ENCODE results near the gene HLA-DOA. TPM values are rescaled to one million over a fixed set of nuclear protein-coding genes. Genes with fewer than 3 reads are reported as not detected.

Gene HLA-DOA
- total RNA-seq, 1 experiment from 2014 or later: not detected

DNA sequence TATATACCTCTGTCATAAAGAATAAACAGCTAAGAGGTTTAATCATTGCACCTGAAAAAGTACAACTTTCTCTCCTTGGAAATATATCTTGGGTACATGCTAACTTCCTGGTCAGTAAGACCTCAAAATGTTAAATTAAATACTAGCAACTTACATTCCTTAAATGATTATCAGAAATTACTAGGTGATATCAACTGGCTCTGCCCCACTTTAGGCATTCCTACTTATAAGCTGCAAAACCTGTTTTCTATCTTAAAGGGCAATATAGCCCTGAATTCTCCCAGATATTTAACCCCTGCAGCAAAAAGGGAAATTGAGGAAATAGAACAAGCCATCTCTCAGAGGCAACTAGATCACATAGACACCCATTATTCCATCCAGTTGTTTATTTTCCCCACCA lies 43.2 kb upstream of the HLA-DOA start:
- DNase-seq: peak in 1 of 2 experiments; percentile 11
- POLR2A ChIA-PET: interaction anchor here (0.7 to 1.0 kb wide), 3 partner anchors 81 to 199 kb away, joined by 3 to 9 read pairs (median 3); no protein-coding TSS in a partner anchor

DNA sequence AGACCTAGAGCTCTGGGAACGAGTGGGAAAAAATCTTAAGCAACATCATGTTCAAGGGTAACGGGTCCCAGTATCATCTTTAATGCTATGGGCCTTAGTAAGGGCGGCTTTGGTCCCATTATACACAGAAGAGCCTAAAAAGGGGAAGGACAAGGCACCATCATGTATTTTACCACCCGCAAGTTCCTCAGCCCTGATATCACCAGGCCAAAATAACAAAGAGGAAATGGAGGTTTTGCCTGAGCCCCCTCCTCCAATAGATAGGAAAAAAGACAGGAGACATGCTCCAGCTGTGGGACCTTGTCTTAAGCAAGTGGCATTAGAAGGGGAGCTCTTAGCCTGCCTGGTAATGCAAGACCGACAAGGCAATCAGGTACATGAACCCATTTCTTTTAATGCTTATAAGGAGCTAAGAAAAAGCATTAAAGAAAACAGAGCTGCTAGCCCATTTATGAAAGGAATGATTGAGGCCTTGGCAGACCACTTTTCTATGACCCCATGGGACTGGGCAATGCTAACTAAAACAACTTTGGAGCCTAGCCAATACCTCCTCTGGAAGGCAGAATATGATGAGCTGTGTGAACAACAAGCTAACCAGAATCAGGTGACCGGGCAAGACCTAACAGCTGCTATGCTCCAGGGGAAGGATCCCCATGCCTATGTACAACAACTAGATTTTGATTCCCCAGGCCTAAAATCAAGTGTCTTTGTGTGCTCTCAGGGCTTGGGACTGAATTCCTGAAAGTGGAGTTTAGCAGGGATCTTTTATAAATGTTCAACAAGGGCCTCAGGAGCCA lies 40.8 kb upstream of the HLA-DOA start:
- peaks cover 12% of the 10 kb centered on the region for H3K36me3 Mint-ChIP-seq (ENCODE audit: insufficient read depth, unreplicated experiment)
- Histone ChIP-seq H3K36me3 (ENCODE audit: control insufficient read depth, insufficient read depth, low read length) (no peaks in the 10 kb centered on the region), H3K27me3 (replicated peaks; ENCODE audit: control insufficient read depth, insufficient read depth, low read length) (no peaks in the 10 kb centered on the region), H3K4me1 (peaks cover 13% of the 10 kb centered on the region), H3K9me3 (0 out of 2 replicates have a peak, but pooled peaks cover 4% of the 10 kb centered on the region), H3K4me3 (ENCODE audit: low read depth, low read length) (no peak overlapping the region)
- H3K4me3 Mint-ChIP-seq (ENCODE audit: unreplicated experiment): no peak overlapping the region
- intact Hi-C loops (cut with micrococcal nuclease; ENCODE audit: unreplicated experiment): no loop called here
- peaks cover 4% of the 10 kb centered on the region for H3K27me3 Mint-ChIP-seq (ENCODE audit: insufficient read depth, unreplicated experiment)
- CTCF ChIA-PET: interaction anchor here (1.0 kb wide), 1 partner anchor 117 kb away, joined by 3 read pairs; no protein-coding TSS in a partner anchor
- no TSS peak for BruUV-seq (replicated peaks)
- peaks cover 8% of the 10 kb centered on the region for H3K4me1 Mint-ChIP-seq (ENCODE audit: low read depth, unreplicated experiment)
- H3K9me3 Mint-ChIP-seq (ENCODE audit: unreplicated experiment): peaks cover 27% of the 10 kb centered on the region
- H3K27ac Mint-ChIP-seq (ENCODE audit: unreplicated experiment): no peak overlapping the region
- TF ChIP-seq, protein P1, sequence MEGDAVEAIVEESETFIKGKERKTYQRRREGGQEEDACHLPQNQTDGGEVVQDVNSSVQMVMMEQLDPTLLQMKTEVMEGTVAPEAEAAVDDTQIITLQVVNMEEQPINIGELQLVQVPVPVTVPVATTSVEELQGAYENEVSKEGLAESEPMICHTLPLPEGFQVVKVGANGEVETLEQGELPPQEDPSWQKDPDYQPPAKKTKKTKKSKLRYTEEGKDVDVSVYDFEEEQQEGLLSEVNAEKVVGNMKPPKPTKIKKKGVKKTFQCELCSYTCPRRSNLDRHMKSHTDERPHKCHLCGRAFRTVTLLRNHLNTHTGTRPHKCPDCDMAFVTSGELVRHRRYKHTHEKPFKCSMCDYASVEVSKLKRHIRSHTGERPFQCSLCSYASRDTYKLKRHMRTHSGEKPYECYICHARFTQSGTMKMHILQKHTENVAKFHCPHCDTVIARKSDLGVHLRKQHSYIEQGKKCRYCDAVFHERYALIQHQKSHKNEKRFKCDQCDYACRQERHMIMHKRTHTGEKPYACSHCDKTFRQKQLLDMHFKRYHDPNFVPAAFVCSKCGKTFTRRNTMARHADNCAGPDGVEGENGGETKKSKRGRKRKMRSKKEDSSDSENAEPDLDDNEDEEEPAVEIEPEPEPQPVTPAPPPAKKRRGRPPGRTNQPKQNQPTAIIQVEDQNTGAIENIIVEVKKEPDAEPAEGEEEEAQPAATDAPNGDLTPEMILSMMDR (IDR thresholded peaks at IDR 0.05; ENCODE audit: insufficient read depth in 1 of 2, low read depth in 1 of 2, low read length in 1 of 2, severe bottlenecking in 1 of 2, unreplicated experiment in 1 of 2): no peak
- POLR2A ChIA-PET: no interaction called here
- no peak for DNase-seq

More for the DNA sequence above, 43.2 kb upstream of the HLA-DOA start:
- BruUV-seq (replicated peaks): no TSS peak
- no peaks in the 10 kb centered on the region for H3K27me3 ChIP-seq (replicated peaks; ENCODE audit: control insufficient read depth, insufficient read depth, low read length)
- intact Hi-C loops (cut with micrococcal nuclease; ENCODE audit: unreplicated experiment): no loop called here
- Mint-ChIP-seq H3K36me3 (ENCODE audit: insufficient read depth, unreplicated experiment) (peaks cover 12% of the 10 kb centered on the region), H3K27ac (ENCODE audit: unreplicated experiment) (peak overlapping the region; percentile 90), H3K9me3 (ENCODE audit: unreplicated experiment) (peaks cover 22% of the 10 kb centered on the region), H3K4me1 (ENCODE audit: low read depth, unreplicated experiment) (peaks cover 8% of the 10 kb centered on the region), H3K27me3 (ENCODE audit: insufficient read depth, unreplicated experiment) (no peaks in the 10 kb centered on the region), H3K4me3 (ENCODE audit: unreplicated experiment) (peak overlapping the region; percentile 49)
- CTCF ChIA-PET: no interaction called here
- no peaks in the 10 kb centered on the region for H3K36me3 ChIP-seq (ENCODE audit: control insufficient read depth, insufficient read depth, low read length)
- peaks cover 13% of the 10 kb centered on the region for H3K4me1 ChIP-seq
- H3K4me3 ChIP-seq (ENCODE audit: low read depth, low read length): no peak overlapping the region
- 0 out of 2 replicates have a peak, but pooled peaks cover 4% of the 10 kb centered on the region for H3K9me3 ChIP-seq
- TF ChIP-seq, protein P1 (IDR thresholded peaks at IDR 0.05; ENCODE audit: insufficient read depth in 1 of 2, low read depth in 1 of 2, low read length in 1 of 2, severe bottlenecking in 1 of 2, unreplicated experiment in 1 of 2): no peak

DNA sequence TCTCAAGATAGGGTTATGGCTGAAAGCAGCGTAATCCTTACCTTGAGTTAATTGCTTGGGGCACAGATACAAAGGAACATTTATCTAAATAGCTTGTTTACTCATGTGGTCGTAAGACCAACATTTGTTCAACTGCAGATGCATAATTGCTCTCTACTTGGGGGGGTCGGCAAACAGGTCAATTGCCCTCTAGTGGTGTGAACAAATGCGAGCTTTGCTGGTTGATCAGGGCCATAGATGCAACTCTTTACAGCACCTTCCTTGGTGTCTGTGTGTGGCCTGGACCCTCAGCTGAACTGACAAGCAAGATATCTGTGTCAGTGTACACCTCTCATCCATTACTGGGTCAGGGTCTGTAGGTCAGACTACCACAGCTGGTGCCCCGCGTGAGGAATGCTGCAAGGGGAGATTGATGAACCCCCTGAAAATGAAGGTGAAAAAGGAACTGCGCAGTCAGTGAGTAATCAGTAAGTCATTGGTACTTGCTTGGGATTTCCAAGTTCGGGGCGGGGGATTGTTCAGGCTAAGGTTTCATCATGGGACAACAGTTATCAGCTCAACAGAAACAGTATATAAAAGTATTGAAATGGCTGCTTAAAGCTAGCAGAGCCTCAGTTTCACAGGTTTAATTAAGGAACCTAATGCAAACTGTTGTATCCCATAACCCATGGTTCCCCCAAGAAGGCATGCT lies 40.1 kb upstream of the HLA-DOA start:
- no peak for DNase-seq
- Histone ChIP-seq H3K36me3 (ENCODE audit: control insufficient read depth, insufficient read depth, low read length) (no peaks in the 10 kb centered on the region), H3K27me3 (replicated peaks; ENCODE audit: control insufficient read depth, insufficient read depth, low read length) (no peaks in the 10 kb centered on the region), H3K9me3 (0 out of 2 replicates have a peak, but pooled peaks cover 4% of the 10 kb centered on the region), H3K4me3 (ENCODE audit: low read depth, low read length) (no peak overlapping the region), H3K4me1 (peaks cover 13% of the 10 kb centered on the region)
- peaks cover 8% of the 10 kb centered on the region for H3K4me1 Mint-ChIP-seq (ENCODE audit: low read depth, unreplicated experiment)
- no TSS peak for BruUV-seq (replicated peaks)
- H3K27me3 Mint-ChIP-seq (ENCODE audit: insufficient read depth, unreplicated experiment): peaks cover 4% of the 10 kb centered on the region
- TF ChIP-seq, protein P1 (IDR thresholded peaks at IDR 0.05; ENCODE audit: insufficient read depth in 1 of 2, low read depth in 1 of 2, low read length in 1 of 2, severe bottlenecking in 1 of 2, unreplicated experiment in 1 of 2): no peak
- intact Hi-C loops (cut with micrococcal nuclease; ENCODE audit: unreplicated experiment): no loop called here
- no peak overlapping the region for H3K27ac Mint-ChIP-seq (ENCODE audit: unreplicated experiment)
- peaks cover 12% of the 10 kb centered on the region for H3K36me3 Mint-ChIP-seq (ENCODE audit: insufficient read depth, unreplicated experiment)
- H3K9me3 Mint-ChIP-seq (ENCODE audit: unreplicated experiment): peaks cover 32% of the 10 kb centered on the region
- ChIA-PET CTCF (interaction anchor here (1.0 kb wide), 1 partner anchor 116 kb away, joined by 3 read pairs; no protein-coding TSS in a partner anchor), POLR2A (no interaction called here)
- no peak overlapping the region for H3K4me3 Mint-ChIP-seq (ENCODE audit: unreplicated experiment)

All from Caco-2 (cell line).